ENCODE measurements around the gene CPNE8. TPM values are rescaled to one million over a fixed set of nuclear protein-coding genes. Genes with fewer than 3 reads are reported as not detected.

CPNE8 gene
- total and polyA plus RNA-seq, 3 donors from 2014 or later, result 9.3 to 13.1 (median 12.6) TPM

DNA sequence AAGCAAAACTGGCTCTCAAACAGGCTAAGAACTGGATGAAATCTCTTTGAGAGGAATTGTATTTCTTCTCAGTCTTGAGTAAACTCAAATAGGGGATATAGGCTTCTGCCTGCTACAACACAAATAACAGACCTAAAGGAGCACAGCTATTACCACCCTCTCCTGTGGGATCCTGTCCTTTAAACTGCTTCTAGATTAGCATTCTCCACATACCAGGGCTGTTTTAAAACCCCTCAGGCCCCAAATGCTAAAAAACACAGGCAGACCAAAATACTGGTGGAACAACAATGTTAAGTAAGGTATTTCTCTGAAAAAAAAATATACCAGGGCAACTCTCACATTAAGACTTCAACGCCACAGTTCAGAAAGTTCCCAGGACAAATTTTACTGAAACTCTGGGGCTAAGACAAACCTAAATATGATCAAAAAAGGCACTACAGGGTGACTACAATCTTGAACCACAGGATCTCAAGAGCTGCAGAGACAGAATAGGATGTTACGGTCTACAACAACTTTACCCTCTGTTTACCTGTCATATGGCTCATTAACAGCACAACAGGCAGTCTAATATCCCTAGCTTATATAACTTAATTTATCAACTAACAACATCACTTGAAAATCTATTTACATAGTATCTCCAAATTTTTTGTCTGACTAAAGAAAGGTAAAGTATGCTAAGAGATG lies 7.2 kb downstream of the CPNE8 start:
- no peak overlapping the region for H3K4me3 ChIP-seq
- no peaks in the 10 kb centered on the region for H3K4me1 ChIP-seq
- H3K27me3 ChIP-seq, result no peaks in the 10 kb centered on the region
- no peaks in the 10 kb centered on the region for H3K36me3 ChIP-seq (ENCODE audit: low read depth, missing control alignments)
- DNase-seq, result no peak
- intact Hi-C loops (cut with DNase I; ENCODE audit: low total_unique reads), result no loop called here
- TF ChIP-seq CTCF (IDR thresholded peaks at IDR 0.05), result no peak
- TF ChIP-seq POLR2A (IDR thresholded peaks at IDR 0.05), result no peak
- no peak overlapping the region for H3K27ac ChIP-seq
- H3K9me3 ChIP-seq, result no peaks in the 10 kb centered on the region
- 82% methylated on average over 2 of the region's 2 CpGs for WGBS, 2 donors

DNA sequence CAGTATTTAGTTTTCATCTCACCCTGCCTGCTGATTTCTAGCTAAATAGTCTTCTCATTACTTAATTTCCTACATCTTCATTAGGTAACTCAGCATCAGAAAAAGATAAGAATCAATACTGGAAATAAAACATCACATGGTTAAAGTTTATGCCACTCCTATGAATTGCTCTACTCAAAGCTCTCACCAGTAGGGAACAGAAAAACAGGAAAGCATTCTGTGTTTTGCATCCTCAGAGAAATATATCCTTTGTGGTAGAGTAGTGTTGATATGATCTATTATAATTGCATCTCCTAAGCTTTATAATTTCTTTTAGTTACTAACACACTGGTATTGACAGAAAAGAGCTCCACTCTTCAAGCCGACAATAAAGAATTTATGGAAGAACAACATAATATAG lies 9.9 kb downstream of the CPNE8 start:
- intact Hi-C loops (cut with DNase I; ENCODE audit: low total_unique reads), result no loop called here

GRCh38 chr12:38892976-38893375 lies 12.4 kb downstream of the CPNE8 start:
- intact Hi-C loops (cut with DNase I; ENCODE audit: low total_unique reads), result no loop called here
- Histone ChIP-seq H3K27ac (no peak overlapping the region), H3K27me3 (no peaks in the 10 kb centered on the region), H3K4me3 (no peak overlapping the region), H3K4me1 (no peaks in the 10 kb centered on the region), H3K36me3 (ENCODE audit: low read depth, missing control alignments) (no peaks in the 10 kb centered on the region), H3K9me3 (no peaks in the 10 kb centered on the region)
- TF ChIP-seq POLR2A (IDR thresholded peaks at IDR 0.05), result no peak
- TF ChIP-seq CTCF (IDR thresholded peaks at IDR 0.05), result no peak
- DNase-seq, result no peak

More for the DNA sequence above, 9.9 kb downstream of the CPNE8 start:
- no peak for TF ChIP-seq POLR2A (IDR thresholded peaks at IDR 0.05)
- Histone ChIP-seq H3K36me3 (ENCODE audit: low read depth, missing control alignments) (no peaks in the 10 kb centered on the region), H3K4me1 (no peaks in the 10 kb centered on the region), H3K27ac (no peak overlapping the region), H3K4me3 (no peak overlapping the region), H3K27me3 (no peaks in the 10 kb centered on the region), H3K9me3 (no peaks in the 10 kb centered on the region)
- WGBS, 2 donors, result 93 to 97% methylated on average over 1 of the region's 1 CpG
- DNase-seq, result no peak

DNA sequence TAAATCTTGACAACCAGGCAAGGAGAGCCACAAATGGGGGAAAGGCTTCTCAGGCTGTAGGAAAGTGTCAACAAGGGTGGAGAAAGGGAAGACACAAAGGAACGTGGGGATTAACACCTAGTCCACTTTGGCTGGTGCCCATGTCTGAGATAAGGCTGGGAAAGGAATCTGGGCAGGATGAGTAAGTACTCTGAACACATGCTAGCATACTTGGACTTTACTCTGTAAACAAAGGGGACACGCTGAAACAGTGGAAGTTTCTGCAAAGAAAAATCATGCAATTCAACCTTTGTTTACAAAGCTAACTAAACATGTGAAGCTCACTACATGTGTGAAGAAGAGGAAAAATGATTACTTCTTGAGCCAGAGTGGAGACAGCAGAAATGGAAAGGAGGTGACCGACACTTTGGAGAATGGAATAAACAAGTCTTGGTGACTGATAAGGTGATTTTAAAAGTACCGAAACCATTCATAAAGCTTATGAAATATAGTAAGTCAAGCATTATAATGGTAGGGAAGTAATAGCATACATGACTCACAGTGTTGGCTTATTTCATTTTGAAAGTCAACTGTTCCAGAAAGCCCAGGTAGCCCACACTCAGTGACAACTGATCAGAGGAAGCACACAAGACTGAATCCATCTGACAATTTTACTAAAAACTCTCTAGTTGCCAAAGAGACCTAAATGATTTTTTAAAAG lies 13.2 kb downstream of the CPNE8 start:
- Histone ChIP-seq H3K4me3 (no peak overlapping the region), H3K27ac (no peak overlapping the region), H3K27me3 (no peaks in the 10 kb centered on the region), H3K9me3 (no peaks in the 10 kb centered on the region), H3K4me1 (no peaks in the 10 kb centered on the region), H3K36me3 (ENCODE audit: low read depth, missing control alignments) (no peaks in the 10 kb centered on the region)
- TF ChIP-seq CTCF (IDR thresholded peaks at IDR 0.05) (no peak), POLR2A (IDR thresholded peaks at IDR 0.05) (no peak)
- intact Hi-C loops (cut with DNase I; ENCODE audit: low total_unique reads), result no loop called here
- DNase-seq, result no peak
- 62 to 79% methylated on average over 4 of the region's 4 CpGs for WGBS, 2 donors

GRCh38 chr12:38890102-38890855 lies 15.1 kb downstream of the CPNE8 start:
- no peak overlapping the region for H3K4me3 ChIP-seq
- intact Hi-C loops (cut with DNase I; ENCODE audit: low total_unique reads), result no loop called here
- no peak overlapping the region for H3K27ac ChIP-seq
- TF ChIP-seq CTCF (IDR thresholded peaks at IDR 0.05), result no peak
- no peak for TF ChIP-seq POLR2A (IDR thresholded peaks at IDR 0.05)
- DNase-seq, result no peak
- no peaks in the 10 kb centered on the region for H3K4me1 ChIP-seq
- no peaks in the 10 kb centered on the region for H3K36me3 ChIP-seq (ENCODE audit: low read depth, missing control alignments)
- 74 to 82% methylated on average over 1 of the region's 1 CpG for WGBS, 2 donors
- no peaks in the 10 kb centered on the region for H3K9me3 ChIP-seq
- H3K27me3 ChIP-seq, result no peaks in the 10 kb centered on the region

Measured in testis (tissue), 3 donors.